NCI-H1092 (cell line): ENCODE measurements around the gene PRSS23.
A peak's percentile ranks its signal among the peaks of the same experiment; 100 is the strongest.
"Not testable (repeated sequence)": the region's sequence is repeated elsewhere in the genome, so short reads cannot be mapped to it uniquely, and the experiment has no call there.

Source experiments
- DNase-seq: peaks from one replicate; lab custom pipeline; 2025; lab: John Stamatoyannopoulos, UW

The PRSS23 gene

GRCh38 chr11:86800076-86800959 is at the start of gene PRSS23:
Gene PRSS23 (plus strand): TSS chr11:86800542. CDS start chr11:86807644, 7,102 bp downstream.
- peak; percentile 49 for DNase-seq

- no peak for DNase-seq
Measured at GRCh38 chr11:86753459-86753858, 46.9 kb upstream of the PRSS23 start.

- DNase-seq = no peak
Measured at GRCh38 chr11:86755146-86755545, 45.2 kb upstream of the PRSS23 start.

GRCh38 chr11:86758171-86758570 is 42.2 kb upstream of the PRSS23 start:
- no peak for DNase-seq

- no peak for DNase-seq
Measured at GRCh38 chr11:86760577-86760976, 39.8 kb upstream of the PRSS23 start.

- DNase-seq = no peak
Measured at GRCh38 chr11:86761978-86762377, 38.4 kb upstream of the PRSS23 start.

GRCh38 chr11:86765203-86765602 is 35.1 kb upstream of the PRSS23 start:
- no peak for DNase-seq

GRCh38 chr11:86765878-86766277 is 34.5 kb upstream of the PRSS23 start:
- DNase-seq = no peak

GRCh38 chr11:86769219-86769618 is 31.1 kb upstream of the PRSS23 start:
- no peak for DNase-seq

- DNase-seq = not testable (repeated sequence)
Measured at GRCh38 chr11:86770473-86771027, 29.8 kb upstream of the PRSS23 start.

- DNase-seq = no peak
Measured at GRCh38 chr11:86772999-86773398, 27.3 kb upstream of the PRSS23 start.

GRCh38 chr11:86773513-86774252 is 26.7 kb upstream of the PRSS23 start:
- DNase-seq = no peak

GRCh38 chr11:86774417-86774816 is 25.9 kb upstream of the PRSS23 start:
- no peak for DNase-seq

GRCh38 chr11:86775361-86775760 is 25.0 kb upstream of the PRSS23 start:
- DNase-seq = no peak

- DNase-seq = no peak
Measured at GRCh38 chr11:86781546-86781945, 18.8 kb upstream of the PRSS23 start.

- no peak for DNase-seq
Measured at GRCh38 chr11:86782742-86783141, 17.6 kb upstream of the PRSS23 start.

GRCh38 chr11:86783661-86784060 is 16.7 kb upstream of the PRSS23 start:
- no peak for DNase-seq

- no peak for DNase-seq
Measured at GRCh38 chr11:86784241-86784681, 16.1 kb upstream of the PRSS23 start.

- no peak for DNase-seq
Measured at GRCh38 chr11:86785576-86785975, 14.8 kb upstream of the PRSS23 start.

GRCh38 chr11:86787018-86787536 is 13.3 kb upstream of the PRSS23 start:
- DNase-seq = no peak

- DNase-seq = no peak
Measured at GRCh38 chr11:86787656-86788055, 12.7 kb upstream of the PRSS23 start.

GRCh38 chr11:86790195-86790725 is 10.1 kb upstream of the PRSS23 start:
- DNase-seq = no peak
